ENCODE data around the gene CHRNE. TPM values are rescaled to one million over a fixed set of nuclear protein-coding genes. Genes with fewer than 3 reads are reported as not detected.
A peak's percentile ranks its signal among the peaks of the same experiment; 100 is the strongest.

The CHRNE gene
- total and polyA plus RNA-seq, 2 donors (not counting 1 experiment from before 2014, with no cell fraction given), result 0.99 to 4.7 TPM

GRCh38 chr17:4949321-4950074 lies 46.6 kb upstream of the CHRNE start:
- intact Hi-C loops (cut with micrococcal nuclease), result loop anchor here (1.0 to 10.0 kb wide), 8 partner anchors 18 to 987 kb away; partner anchors contain the start of genes ATP2A3, CAMTA2, MED11 and SPAG7
- Mint-ChIP-seq H3K4me1 (peaks cover 40% of the 10 kb centered on the region), H3K9me3 (ENCODE audit: insufficient read depth) (no peaks in the 10 kb centered on the region), H3K4me3 (peak overlapping the region; percentile 98), H3K27ac (peak overlapping the region; percentile 99), H3K27me3 (no peaks in the 10 kb centered on the region)
- ChIA-PET POLR2A (interaction anchor here (1.0 to 4.9 kb wide), 5 partner anchors 10 to 129 kb away, joined by 3 to 81 read pairs (median 16); partner anchors contain the start of genes INCA1, KIF1C, RNF167 and SLC25A11), CTCF (interaction anchor here (1.1 to 3.0 kb wide), 3 partner anchors 10 to 39 kb away, joined by 3 to 16 read pairs (median 8); partner anchors contain the start of genes RNF167, SLC25A11 and SPAG7)
- peak overlapping the region; percentile 59 to 99 (median 96) for H3K4me3 ChIP-seq (ENCODE audit: control extremely low read depth in 1 of 5, extremely low read depth in 1 of 5, insufficient read depth in 1 of 5, low read depth in 2 of 5, low read length in 4 of 5)
- H3K4me2 ChIP-seq (replicated peaks; ENCODE audit: low read depth, low read length, poor library complexity, severe bottlenecking), result peak overlapping the region; percentile 98
- no peaks in the 10 kb centered on the region for H3K27me3 ChIP-seq (replicated peaks in 1 of 4; ENCODE audit: control extremely low read depth in 1 of 4, control insufficient read depth in 3 of 4, insufficient read depth in 4 of 4, low read length in 3 of 4)
- TF ChIP-seq EZH2 (IDR thresholded peaks at IDR 0.05; ENCODE audit: borderline replicate concordance, insufficient read depth, low read depth, low read length, poor library complexity, severe bottlenecking) (no peak), CTCF (IDR thresholded peaks at IDR 0.05) (no peak)
- H4K20me1 ChIP-seq (ENCODE audit: control insufficient read depth, insufficient read depth, low read length, poor library complexity, severe bottlenecking), result peaks cover 37% of the 10 kb centered on the region
- no peaks in the 10 kb centered on the region for H3K9me3 ChIP-seq (ENCODE audit: control extremely low read depth in 1 of 3, control insufficient read depth in 2 of 3, insufficient read depth in 1 of 3, low read length in 2 of 3)
- H3K27ac ChIP-seq (ENCODE audit: low read length in 2 of 2), result peak overlapping the region; percentile 73 to 93
- H2AFZ ChIP-seq (ENCODE audit: insufficient read depth, low read depth, low read length, poor library complexity, severe bottlenecking), result peak overlapping the region; percentile 97
- peaks cover 0 to 24% of the 10 kb centered on the region in 2 experiments for H3K36me3 ChIP-seq (replicated peaks in 1 of 2; ENCODE audit: control extremely low read depth in 1 of 2, control insufficient read depth in 1 of 2, extremely low read depth in 1 of 2, insufficient read depth in 2 of 2, low read length in 1 of 2)
- under 1% methylated on average over 46 of the region's 75 CpGs for WGBS (ENCODE audit: insufficient coverage)
- peaks cover 44% of the 10 kb centered on the region for H3K79me2 ChIP-seq (ENCODE audit: control insufficient read depth, insufficient read depth, low read length)
- ATAC-seq (ENCODE audit: low read depth), result peak; percentile 38
- DNase-seq, result peak; percentile 95
- H3K4me1 ChIP-seq (ENCODE audit: control insufficient read depth in 2 of 2, insufficient read depth in 2 of 2, low read length in 2 of 2), result peaks cover 31 to 39% of the 10 kb centered on the region in 2 donors
- peak overlapping the region; percentile 97 for H3K9ac ChIP-seq (ENCODE audit: low read length)

Measured in B cell (primary cell).